ENCODE measurements around the gene IGF2BP2.

DNA sequence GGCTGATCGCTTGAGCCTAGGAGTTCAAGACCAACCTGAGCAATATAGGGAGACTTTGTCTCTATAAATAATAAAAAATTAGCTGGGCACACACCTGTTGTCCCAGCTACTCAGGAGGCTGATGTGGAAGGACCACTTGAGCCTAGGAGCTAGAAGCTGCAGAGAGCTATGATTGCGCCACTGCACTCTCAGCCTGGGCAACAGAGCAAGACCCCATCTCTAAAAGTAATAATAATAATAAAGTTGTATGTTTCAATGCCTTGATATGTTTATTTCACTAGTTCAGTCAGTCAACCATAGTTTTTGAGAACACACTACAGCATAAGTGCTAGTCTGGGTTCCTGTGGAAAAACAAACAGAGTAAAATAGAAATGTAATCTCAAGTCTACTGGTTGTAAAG, 36.5 kb downstream of the IGF2BP2 start:
- TF ChIP-seq, protein P1, sequence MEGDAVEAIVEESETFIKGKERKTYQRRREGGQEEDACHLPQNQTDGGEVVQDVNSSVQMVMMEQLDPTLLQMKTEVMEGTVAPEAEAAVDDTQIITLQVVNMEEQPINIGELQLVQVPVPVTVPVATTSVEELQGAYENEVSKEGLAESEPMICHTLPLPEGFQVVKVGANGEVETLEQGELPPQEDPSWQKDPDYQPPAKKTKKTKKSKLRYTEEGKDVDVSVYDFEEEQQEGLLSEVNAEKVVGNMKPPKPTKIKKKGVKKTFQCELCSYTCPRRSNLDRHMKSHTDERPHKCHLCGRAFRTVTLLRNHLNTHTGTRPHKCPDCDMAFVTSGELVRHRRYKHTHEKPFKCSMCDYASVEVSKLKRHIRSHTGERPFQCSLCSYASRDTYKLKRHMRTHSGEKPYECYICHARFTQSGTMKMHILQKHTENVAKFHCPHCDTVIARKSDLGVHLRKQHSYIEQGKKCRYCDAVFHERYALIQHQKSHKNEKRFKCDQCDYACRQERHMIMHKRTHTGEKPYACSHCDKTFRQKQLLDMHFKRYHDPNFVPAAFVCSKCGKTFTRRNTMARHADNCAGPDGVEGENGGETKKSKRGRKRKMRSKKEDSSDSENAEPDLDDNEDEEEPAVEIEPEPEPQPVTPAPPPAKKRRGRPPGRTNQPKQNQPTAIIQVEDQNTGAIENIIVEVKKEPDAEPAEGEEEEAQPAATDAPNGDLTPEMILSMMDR (IDR thresholded peaks at IDR 0.05): no peak
- no peak for TF ChIP-seq POLR2A (IDR thresholded peaks at IDR 0.05)

All from esophagus squamous epithelium (tissue), 4 donors.